Activated naive CD8-positive, alpha-beta T cell (primary cell): ENCODE data around the gene HS3ST2.

ENCODE experiments used
- H3K27ac Mint-ChIP-seq: one replicate; pipeline ENCODE4 v1.8.0; 2021; ENCODE audit warnings: mixed read lengths
- H3K27me3 Mint-ChIP-seq: one replicate; pipeline ENCODE4 v1.8.0; 2021; ENCODE audit warnings: mixed read lengths
- H3K36me3 Mint-ChIP-seq: one replicate; pipeline ENCODE4 v1.8.0; 2021; ENCODE audit warnings: mixed read lengths
- H3K4me1 Mint-ChIP-seq: one replicate; pipeline ENCODE4 v1.8.0; 2021; ENCODE audit warnings: low read depth, mixed read lengths
- H3K4me3 Mint-ChIP-seq: one replicate; pipeline ENCODE4 v1.8.0; 2021; ENCODE audit warnings: mild to moderate bottlenecking, mixed read lengths
- H3K9me3 Mint-ChIP-seq: one replicate; pipeline ENCODE4 v1.8.0; 2021; ENCODE audit warnings: low read depth, mixed read lengths

The HS3ST2 gene

GRCh38 chr16:22813948-22814710 lies at the start of gene HS3ST2:
Gene HS3ST2, plus strand, starts transcription at chr16:22814162. Its CDS starts 449 bp downstream, at chr16:22814611.
- Mint-ChIP-seq H3K9me3 (no peaks in the 10 kb centered on the region), H3K36me3 (no peaks in the 10 kb centered on the region), H3K27ac (no peak within 1 kb of the TSS), H3K4me1 (peaks cover 5% of the 10 kb centered on the region), H3K27me3 (peaks cover 31% of the 10 kb centered on the region), H3K4me3 (no peak within 1 kb of the TSS)

DNA sequence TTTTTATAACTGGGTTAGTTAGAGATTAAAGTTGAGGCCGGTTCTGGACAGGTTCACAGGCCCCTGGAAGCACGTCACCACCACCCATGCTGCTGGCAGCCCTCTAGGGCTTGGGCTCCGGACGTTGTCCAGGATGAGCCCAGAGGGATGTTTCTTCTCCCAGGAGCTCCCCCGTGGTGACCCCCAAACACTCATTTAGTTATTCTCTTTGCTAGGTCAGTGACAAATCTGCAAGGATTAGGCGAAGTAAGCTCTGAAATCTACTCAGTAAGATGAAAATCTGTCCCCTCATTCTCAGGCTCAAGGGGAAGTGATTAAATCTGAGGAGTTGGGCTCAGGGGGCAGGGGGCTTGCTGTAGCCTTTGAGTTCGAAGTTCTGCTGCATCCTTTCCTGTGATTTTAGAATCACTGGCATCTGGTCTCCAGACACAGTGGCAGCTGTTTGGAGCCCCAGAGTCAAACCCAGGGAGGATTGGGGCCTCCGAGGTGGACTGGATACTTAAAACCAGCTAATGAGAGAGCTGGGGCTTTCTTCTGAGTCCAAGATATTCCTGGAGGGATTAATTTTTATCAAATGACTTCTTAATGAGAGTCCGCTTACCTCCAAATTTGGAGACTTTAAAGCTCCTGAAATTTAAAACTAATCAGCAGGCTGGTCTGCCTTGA lies 49.2 kb upstream of the HS3ST2 start:
- no peak overlapping the region for H3K27ac Mint-ChIP-seq
- no peak overlapping the region for H3K4me3 Mint-ChIP-seq
- H3K9me3 Mint-ChIP-seq, result no peaks in the 10 kb centered on the region
- H3K27me3 Mint-ChIP-seq, result peaks cover 10% of the 10 kb centered on the region
- no peaks in the 10 kb centered on the region for H3K36me3 Mint-ChIP-seq
- no peaks in the 10 kb centered on the region for H3K4me1 Mint-ChIP-seq

GRCh38 chr16:22765479-22765878 lies 48.5 kb upstream of the HS3ST2 start:
- H3K36me3 Mint-ChIP-seq, result no peaks in the 10 kb centered on the region
- no peak overlapping the region for H3K27ac Mint-ChIP-seq
- no peaks in the 10 kb centered on the region for H3K4me1 Mint-ChIP-seq
- no peak overlapping the region for H3K4me3 Mint-ChIP-seq
- H3K27me3 Mint-ChIP-seq, result peaks cover 14% of the 10 kb centered on the region
- H3K9me3 Mint-ChIP-seq, result no peaks in the 10 kb centered on the region

DNA sequence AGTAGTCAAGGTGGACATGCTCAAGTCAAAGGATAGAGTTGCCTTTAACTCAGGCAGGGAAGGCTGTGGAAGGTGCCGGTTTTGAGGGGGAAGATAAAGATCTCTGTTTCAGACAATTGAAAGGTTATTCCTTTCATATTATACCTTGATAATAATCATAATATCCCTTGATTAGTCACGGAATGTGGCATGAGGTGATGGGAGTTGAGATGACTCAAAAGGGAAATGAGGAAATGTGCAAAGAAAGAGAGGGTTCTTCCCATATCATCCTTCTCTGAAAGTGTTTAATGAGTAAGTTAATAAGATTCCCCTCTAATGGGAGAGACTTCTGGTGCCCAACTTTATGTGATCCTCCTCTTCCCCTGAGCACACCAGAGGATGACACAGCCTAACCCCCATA lies 43.1 kb upstream of the HS3ST2 start:
- no peak overlapping the region for H3K27ac Mint-ChIP-seq
- no peaks in the 10 kb centered on the region for H3K36me3 Mint-ChIP-seq

DNA sequence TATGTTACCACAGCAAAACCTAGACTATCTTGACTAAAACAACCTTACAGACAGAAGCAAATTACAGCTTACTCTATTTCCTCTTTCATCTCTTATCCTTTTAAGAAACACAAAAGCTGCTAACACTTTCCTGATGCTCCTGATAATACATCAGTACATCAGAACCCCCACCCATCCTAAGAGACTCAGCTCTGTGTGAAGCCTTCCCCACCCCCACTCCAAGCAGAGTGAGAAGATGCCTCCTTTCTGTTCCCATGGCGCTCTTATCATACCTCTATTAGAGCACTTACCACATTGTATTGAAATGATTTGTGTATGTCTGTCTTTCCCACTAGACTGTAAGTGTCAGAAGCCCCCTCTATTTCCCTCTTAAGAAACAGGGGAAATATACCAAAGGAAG lies 42.4 kb upstream of the HS3ST2 start:
- Mint-ChIP-seq H3K27ac (no peak overlapping the region), H3K36me3 (no peaks in the 10 kb centered on the region), H3K9me3 (no peaks in the 10 kb centered on the region), H3K27me3 (peaks cover 25% of the 10 kb centered on the region), H3K4me3 (no peak overlapping the region), H3K4me1 (no peaks in the 10 kb centered on the region)

More for the DNA sequence above, 43.1 kb upstream of the HS3ST2 start:
- H3K4me1 Mint-ChIP-seq, result no peaks in the 10 kb centered on the region
- H3K9me3 Mint-ChIP-seq, result no peaks in the 10 kb centered on the region
- H3K4me3 Mint-ChIP-seq, result no peak overlapping the region
- H3K27me3 Mint-ChIP-seq, result peaks cover 25% of the 10 kb centered on the region

- peaks cover 18% of the 10 kb centered on the region for H3K27me3 Mint-ChIP-seq
- H3K9me3 Mint-ChIP-seq, result no peaks in the 10 kb centered on the region
- no peak overlapping the region for H3K27ac Mint-ChIP-seq
- no peaks in the 10 kb centered on the region for H3K4me1 Mint-ChIP-seq
- H3K36me3 Mint-ChIP-seq, result no peaks in the 10 kb centered on the region
- no peak overlapping the region for H3K4me3 Mint-ChIP-seq
Measured at GRCh38 chr16:22775220-22775922, 38.6 kb upstream of the HS3ST2 start.

DNA sequence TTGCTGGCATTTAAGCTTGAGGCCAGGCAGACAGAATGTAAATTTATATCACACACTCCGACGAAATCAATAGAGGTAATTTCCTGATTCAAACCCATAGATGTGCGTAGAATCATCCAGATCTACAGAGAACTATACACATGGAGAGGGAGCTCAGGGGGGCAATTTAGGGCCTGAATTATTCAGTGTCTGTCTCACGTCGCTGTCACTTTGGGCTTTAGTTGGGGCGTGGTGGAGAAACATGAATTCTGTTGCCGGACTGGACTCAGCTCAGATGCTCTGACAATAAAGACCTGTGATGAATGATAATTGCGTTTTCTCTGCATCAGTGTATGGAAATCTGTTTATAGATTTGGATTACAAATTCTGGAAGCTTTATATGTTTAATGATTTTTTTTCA lies 32.5 kb upstream of the HS3ST2 start:
- Mint-ChIP-seq H3K27me3 (peaks cover 3% of the 10 kb centered on the region), H3K9me3 (no peaks in the 10 kb centered on the region), H3K4me1 (peaks cover 3% of the 10 kb centered on the region), H3K4me3 (no peak overlapping the region), H3K36me3 (no peaks in the 10 kb centered on the region), H3K27ac (no peak overlapping the region)

DNA sequence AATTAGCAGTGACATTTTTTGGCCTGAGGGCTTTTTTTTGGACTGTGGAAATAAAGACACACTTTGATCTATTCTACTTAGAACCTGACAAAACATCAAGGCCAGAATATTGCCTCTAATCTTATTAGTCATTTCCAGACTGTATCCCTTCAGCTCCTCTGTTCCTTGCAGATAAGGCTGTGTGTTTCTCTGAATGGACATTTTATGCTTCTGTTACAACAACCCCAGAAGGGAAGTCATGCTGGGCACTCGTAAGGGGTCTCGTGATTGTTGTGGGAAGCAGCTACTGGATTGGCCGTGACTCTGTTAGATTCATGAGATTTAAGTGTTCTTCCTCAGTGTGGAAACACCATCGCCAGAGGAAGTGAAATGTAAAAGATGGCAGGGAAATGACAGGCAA lies 31.6 kb upstream of the HS3ST2 start:
- H3K9me3 Mint-ChIP-seq, result no peaks in the 10 kb centered on the region
- no peaks in the 10 kb centered on the region for H3K36me3 Mint-ChIP-seq
- H3K27ac Mint-ChIP-seq, result no peak overlapping the region
- peaks cover 4% of the 10 kb centered on the region for H3K27me3 Mint-ChIP-seq
- H3K4me1 Mint-ChIP-seq, result peaks cover 3% of the 10 kb centered on the region
- H3K4me3 Mint-ChIP-seq, result no peak overlapping the region

DNA sequence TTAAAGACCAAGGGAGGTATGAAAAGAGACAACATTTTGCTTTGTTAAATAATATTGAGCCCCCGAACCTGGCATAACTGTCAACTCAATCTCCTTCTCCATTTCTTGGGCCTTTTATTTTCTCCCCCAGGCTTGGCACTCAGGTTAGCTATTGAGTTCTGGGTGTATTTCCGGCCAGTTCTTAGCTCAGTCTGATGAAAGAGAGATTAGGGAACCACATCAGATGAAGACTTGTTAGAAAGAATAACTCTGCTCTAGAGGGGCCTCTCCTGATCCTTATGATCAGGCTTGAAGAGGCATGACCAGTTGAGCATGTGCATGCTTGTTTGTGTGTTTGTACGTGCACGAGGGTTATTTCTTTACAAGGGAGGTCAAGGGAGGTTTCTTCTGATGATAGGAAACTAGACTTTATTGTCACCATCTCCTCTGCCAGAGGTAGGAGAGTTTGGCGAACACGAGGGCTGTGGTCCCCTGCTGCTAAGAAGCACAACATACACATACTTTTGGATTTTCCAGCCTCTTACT lies 29.2 kb upstream of the HS3ST2 start:
- Mint-ChIP-seq H3K9me3 (no peaks in the 10 kb centered on the region), H3K27ac (no peak overlapping the region), H3K27me3 (peaks cover 8% of the 10 kb centered on the region), H3K4me1 (peaks cover 3% of the 10 kb centered on the region), H3K36me3 (no peaks in the 10 kb centered on the region), H3K4me3 (no peak overlapping the region)

DNA sequence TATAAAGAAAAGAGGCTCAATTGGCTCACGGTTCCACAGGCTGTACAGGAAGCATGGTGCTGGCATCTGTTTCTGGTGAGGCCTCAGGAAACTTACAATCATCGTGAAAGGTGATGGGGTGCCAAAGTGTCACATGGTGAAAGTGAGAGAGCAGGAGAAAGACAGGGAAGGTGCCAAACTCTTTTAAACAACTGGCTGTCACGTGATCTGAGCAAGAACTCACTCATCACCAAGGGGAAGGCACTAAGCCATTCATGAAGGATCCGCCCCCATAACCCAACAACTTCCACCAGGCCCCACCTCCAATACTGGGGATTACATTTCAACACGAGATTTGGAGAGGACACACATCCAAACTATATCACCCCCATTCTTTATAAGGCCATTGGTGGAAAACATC lies 28.4 kb upstream of the HS3ST2 start:
- Mint-ChIP-seq H3K4me3 (no peak overlapping the region), H3K27ac (no peak overlapping the region), H3K4me1 (peaks cover 3% of the 10 kb centered on the region), H3K9me3 (no peaks in the 10 kb centered on the region), H3K36me3 (no peaks in the 10 kb centered on the region), H3K27me3 (peaks cover 8% of the 10 kb centered on the region)

- H3K4me1 Mint-ChIP-seq, result peaks cover 3% of the 10 kb centered on the region
Measured at GRCh38 chr16:22786284-22786683, 27.7 kb upstream of the HS3ST2 start.

DNA sequence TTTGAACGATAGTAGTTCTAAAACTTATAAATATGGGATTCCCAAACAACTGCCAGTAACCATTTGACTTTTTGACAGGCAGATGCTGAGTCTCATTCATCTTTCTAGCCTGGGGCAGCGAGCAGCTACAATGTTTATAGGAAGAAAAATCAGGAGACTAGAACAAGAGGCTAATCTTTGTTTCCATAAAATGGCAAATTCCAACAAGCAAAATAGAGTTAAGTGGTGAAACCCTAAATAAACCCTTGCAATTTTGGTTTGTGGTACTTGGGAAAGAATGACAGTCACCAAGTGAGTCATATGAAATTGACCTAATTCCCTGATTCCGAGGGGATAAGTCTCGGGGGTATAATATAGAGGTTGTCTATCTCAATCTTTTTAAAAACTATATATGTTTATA lies 27.3 kb upstream of the HS3ST2 start:
- no peaks in the 10 kb centered on the region for H3K36me3 Mint-ChIP-seq
- H3K27ac Mint-ChIP-seq, result no peak overlapping the region
- peaks cover 8% of the 10 kb centered on the region for H3K27me3 Mint-ChIP-seq
- H3K4me1 Mint-ChIP-seq, result peaks cover 3% of the 10 kb centered on the region
- H3K9me3 Mint-ChIP-seq, result no peaks in the 10 kb centered on the region
- H3K4me3 Mint-ChIP-seq, result no peak overlapping the region

More at GRCh38 chr16:22786284-22786683, 27.7 kb upstream of the HS3ST2 start:
- peaks cover 8% of the 10 kb centered on the region for H3K27me3 Mint-ChIP-seq
- no peaks in the 10 kb centered on the region for H3K36me3 Mint-ChIP-seq
- no peak overlapping the region for H3K4me3 Mint-ChIP-seq
- no peaks in the 10 kb centered on the region for H3K9me3 Mint-ChIP-seq
- no peak overlapping the region for H3K27ac Mint-ChIP-seq

DNA sequence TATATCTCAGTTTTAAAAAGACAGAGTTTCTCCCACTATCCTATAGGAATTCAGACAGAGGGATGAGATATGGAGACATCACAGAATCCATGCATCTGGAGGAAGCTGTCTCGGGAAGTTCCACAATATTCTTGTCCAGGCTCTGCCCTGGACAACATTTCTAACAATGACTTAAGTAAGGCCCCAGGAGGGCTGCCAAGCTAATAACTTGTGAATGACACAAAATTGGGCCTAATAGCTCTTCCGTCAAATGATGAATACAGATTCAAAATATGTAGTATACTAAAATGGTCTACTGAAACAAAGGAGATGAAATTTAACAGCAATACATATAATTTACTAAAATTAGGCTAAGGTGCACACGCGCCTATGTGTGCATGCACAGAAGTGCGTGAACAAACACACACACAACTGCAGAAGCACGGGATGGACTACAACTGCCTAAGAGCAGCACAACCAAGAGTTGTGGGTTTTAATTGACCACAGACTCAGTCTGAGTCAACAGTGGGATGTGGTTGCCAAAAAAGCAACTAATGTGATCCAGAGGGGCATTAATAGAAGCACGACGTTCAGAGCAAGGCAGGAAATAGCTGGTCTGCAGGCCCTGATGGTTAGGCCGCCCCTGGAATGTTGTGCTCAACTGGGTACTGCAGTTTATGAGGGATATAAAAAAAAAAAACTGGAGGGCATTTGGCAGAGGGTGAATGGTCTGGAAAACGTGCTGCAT lies 26.3 kb upstream of the HS3ST2 start:
- peaks cover 3% of the 10 kb centered on the region for H3K36me3 Mint-ChIP-seq
- peaks cover 4% of the 10 kb centered on the region for H3K9me3 Mint-ChIP-seq
- no peak overlapping the region for H3K27ac Mint-ChIP-seq
- no peak overlapping the region for H3K4me3 Mint-ChIP-seq
- H3K27me3 Mint-ChIP-seq, result peaks cover 12% of the 10 kb centered on the region
- peaks cover 3% of the 10 kb centered on the region for H3K4me1 Mint-ChIP-seq

DNA sequence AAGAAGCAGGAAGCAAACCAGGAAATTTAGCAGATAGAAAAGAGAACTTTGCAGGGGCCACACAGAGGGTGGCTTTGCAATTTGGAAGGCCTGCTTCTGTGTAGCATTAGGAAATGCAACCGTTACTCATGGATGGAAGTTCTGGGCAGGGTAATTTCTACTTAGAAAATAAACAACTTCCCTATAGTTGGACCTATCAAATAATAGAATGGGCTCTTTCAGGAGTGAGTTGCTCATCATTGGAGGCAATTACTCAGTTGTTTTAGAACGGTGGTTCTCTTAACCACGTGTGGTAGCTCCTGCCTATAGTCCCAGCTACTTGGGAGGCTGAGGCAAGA lies 25.8 kb upstream of the HS3ST2 start:
- peaks cover 3% of the 10 kb centered on the region for H3K36me3 Mint-ChIP-seq
- H3K27me3 Mint-ChIP-seq, result peaks cover 12% of the 10 kb centered on the region
- H3K4me3 Mint-ChIP-seq, result no peak overlapping the region
- peaks cover 4% of the 10 kb centered on the region for H3K9me3 Mint-ChIP-seq
- H3K27ac Mint-ChIP-seq, result no peak overlapping the region
- H3K4me1 Mint-ChIP-seq, result peaks cover 3% of the 10 kb centered on the region
